ENCODE results near the gene DHRSX. TPM values are rescaled to one million over a fixed set of nuclear protein-coding genes. Genes with fewer than 3 reads are reported as not detected.

The DHRSX gene
- total RNA-seq, 4 donors from 2014 or later, result 19.9 to 36.5 (median 24.2) TPM

DNA sequence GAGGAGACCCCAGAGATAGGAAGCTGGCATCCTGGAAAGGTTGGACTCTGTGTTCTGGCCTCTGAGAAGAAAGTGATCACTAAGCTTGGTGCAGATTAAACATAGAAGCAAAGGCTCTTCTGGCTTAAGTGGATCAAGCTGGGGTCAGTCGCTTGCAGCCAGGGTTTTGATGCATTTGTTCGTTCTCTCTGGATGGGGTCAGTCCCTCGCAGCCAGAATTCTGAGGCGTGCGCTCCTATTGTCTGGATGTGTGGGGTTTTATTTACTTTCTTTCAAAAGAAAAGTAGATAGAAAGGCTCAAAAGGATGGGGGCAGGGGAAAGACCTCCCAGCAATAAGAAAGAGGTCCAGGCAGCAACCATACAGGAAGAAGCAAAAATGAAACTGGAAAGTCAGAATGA is 152.6 kb downstream of the DHRSX start:
- no peak overlapping the region for H3K27ac ChIP-seq
- 78 to 90% methylated on average over 5 of the region's 5 CpGs for WGBS, 2 donors
- intact Hi-C loops (cut with DNase I), result no loop called here
- no peaks in the 10 kb centered on the region for H3K36me3 ChIP-seq
- TF ChIP-seq POLR2A (IDR thresholded peaks at IDR 0.05), result no peak
- TF ChIP-seq, protein P1, sequence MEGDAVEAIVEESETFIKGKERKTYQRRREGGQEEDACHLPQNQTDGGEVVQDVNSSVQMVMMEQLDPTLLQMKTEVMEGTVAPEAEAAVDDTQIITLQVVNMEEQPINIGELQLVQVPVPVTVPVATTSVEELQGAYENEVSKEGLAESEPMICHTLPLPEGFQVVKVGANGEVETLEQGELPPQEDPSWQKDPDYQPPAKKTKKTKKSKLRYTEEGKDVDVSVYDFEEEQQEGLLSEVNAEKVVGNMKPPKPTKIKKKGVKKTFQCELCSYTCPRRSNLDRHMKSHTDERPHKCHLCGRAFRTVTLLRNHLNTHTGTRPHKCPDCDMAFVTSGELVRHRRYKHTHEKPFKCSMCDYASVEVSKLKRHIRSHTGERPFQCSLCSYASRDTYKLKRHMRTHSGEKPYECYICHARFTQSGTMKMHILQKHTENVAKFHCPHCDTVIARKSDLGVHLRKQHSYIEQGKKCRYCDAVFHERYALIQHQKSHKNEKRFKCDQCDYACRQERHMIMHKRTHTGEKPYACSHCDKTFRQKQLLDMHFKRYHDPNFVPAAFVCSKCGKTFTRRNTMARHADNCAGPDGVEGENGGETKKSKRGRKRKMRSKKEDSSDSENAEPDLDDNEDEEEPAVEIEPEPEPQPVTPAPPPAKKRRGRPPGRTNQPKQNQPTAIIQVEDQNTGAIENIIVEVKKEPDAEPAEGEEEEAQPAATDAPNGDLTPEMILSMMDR (IDR thresholded peaks at IDR 0.05), result no peak
- no peaks in the 10 kb centered on the region for H3K9me3 ChIP-seq
- no peaks in the 10 kb centered on the region for H3K4me1 ChIP-seq
- no peak for DNase-seq
- no peak overlapping the region for H3K4me3 ChIP-seq (replicated peaks in 1 of 3)
- no peaks in the 10 kb centered on the region for H3K27me3 ChIP-seq

DNA sequence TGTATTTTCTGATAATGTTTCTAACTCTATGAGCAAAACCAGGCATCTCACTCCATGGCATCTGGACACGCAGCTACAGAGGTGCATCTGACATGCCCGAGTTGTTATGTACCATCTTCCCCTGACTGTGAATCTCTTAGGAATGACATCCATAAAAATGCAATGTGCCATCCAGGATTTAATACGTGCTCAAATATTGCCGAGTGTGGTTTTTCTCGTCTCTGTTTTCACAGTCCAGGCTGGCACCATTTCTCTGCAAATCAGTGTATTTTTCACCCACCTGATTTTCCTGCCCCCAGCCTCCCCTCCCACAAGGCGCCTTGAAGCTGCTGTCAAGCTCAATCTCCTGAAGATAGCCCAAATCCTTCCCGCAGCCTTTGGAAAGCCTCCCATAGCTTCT is 154.6 kb downstream of the DHRSX start:
- intact Hi-C loops (cut with DNase I), result no loop called here
- Histone ChIP-seq H3K36me3 (no peaks in the 10 kb centered on the region), H3K4me3 (replicated peaks in 1 of 3) (no peak overlapping the region), H3K9me3 (no peaks in the 10 kb centered on the region), H3K27ac (no peak overlapping the region), H3K27me3 (no peaks in the 10 kb centered on the region), H3K4me1 (no peaks in the 10 kb centered on the region)
- 82 to 85% methylated on average over 7 of the region's 7 CpGs for WGBS, 2 donors
- TF ChIP-seq, protein P1 (IDR thresholded peaks at IDR 0.05), result no peak
- no peak for TF ChIP-seq POLR2A (IDR thresholded peaks at IDR 0.05)
- no peak for DNase-seq

DNA sequence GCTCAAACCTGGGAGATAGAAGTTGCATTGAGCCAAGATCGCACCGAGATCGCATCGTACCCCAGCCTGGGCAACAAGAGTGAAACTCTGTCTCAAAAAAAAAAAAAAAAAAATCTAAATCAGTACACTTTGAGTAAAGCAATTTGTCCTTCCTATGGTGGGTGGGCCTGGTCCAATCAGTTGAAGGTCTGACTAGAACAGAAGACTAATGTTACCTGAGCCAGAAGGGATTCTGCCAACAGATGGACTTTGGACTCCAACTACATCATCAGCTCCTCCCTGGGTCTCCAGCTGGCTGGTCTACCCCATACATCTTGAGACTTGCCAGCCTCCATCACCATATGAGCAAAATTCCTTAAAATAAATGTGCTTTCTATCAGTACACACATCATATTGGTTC is 155.2 kb downstream of the DHRSX start:
- no peaks in the 10 kb centered on the region for H3K4me1 ChIP-seq
- 96 to 99% methylated on average over 4 of the region's 4 CpGs for WGBS, 2 donors
- no peak overlapping the region for H3K4me3 ChIP-seq (replicated peaks in 1 of 3)
- no peaks in the 10 kb centered on the region for H3K27me3 ChIP-seq
- H3K36me3 ChIP-seq, result no peaks in the 10 kb centered on the region
- no peaks in the 10 kb centered on the region for H3K9me3 ChIP-seq
- no peak for DNase-seq
- TF ChIP-seq POLR2A (IDR thresholded peaks at IDR 0.05), result no peak
- TF ChIP-seq, protein P1 (IDR thresholded peaks at IDR 0.05), result no peak
- H3K27ac ChIP-seq, result no peak overlapping the region
- intact Hi-C loops (cut with DNase I), result no loop called here

DNA sequence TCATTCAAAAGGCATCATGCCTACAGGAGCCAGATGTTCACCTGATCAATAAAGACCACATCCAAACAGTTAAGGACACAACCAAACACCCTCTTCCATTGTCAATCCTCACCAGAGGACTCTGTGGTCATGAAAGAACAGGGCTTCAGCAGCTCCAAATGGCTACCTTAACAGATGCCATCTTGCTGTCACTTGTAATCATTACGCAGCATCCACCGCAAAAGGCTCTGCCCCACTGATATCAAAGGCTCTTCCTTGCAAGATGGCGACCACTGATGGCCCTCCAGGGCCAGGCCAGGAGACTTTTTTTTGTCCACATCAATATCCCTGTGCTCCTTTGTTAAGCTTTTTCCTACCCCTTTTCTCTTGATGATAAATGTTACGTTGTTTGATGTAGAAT is 157.4 kb downstream of the DHRSX start:
- H3K4me3 ChIP-seq (replicated peaks in 1 of 3), result no peak overlapping the region
- intact Hi-C loops (cut with DNase I), result no loop called here
- H3K27ac ChIP-seq, result no peak overlapping the region
- TF ChIP-seq POLR2A (IDR thresholded peaks at IDR 0.05), result no peak
- TF ChIP-seq, protein P1 (IDR thresholded peaks at IDR 0.05), result no peak
- H3K9me3 ChIP-seq, result no peaks in the 10 kb centered on the region
- DNase-seq, result no peak
- 99 to 100% methylated on average over 4 of the region's 4 CpGs for WGBS, 2 donors
- H3K36me3 ChIP-seq, result no peaks in the 10 kb centered on the region
- no peaks in the 10 kb centered on the region for H3K27me3 ChIP-seq
- no peaks in the 10 kb centered on the region for H3K4me1 ChIP-seq

DNA sequence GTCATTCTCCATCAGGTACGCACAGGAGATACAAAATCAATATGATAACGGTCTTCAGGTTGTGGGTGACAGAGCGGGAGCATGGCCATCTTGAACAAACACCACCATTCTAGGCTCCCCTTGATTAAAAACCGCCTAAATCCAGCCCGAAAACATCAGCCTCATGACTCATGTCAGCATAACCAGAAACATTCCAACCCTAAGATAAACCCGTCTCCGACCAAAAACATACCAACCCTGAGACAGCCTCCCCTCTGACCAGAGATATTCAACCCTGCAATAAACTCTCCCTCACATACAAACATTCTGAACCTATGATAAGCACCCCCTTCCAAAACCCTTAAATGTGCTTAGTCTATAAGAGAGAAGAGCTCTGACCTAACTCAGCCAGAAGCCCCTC is 157.9 kb downstream of the DHRSX start:
- H3K27ac ChIP-seq, result no peak overlapping the region
- H3K9me3 ChIP-seq, result no peaks in the 10 kb centered on the region
- 79 to 90% methylated on average over 7 of the region's 7 CpGs for WGBS, 2 donors
- intact Hi-C loops (cut with DNase I), result no loop called here
- TF ChIP-seq POLR2A (IDR thresholded peaks at IDR 0.05), result no peak
- TF ChIP-seq, protein P1 (IDR thresholded peaks at IDR 0.05), result no peak
- DNase-seq, result no peak
- no peak overlapping the region for H3K4me3 ChIP-seq (replicated peaks in 1 of 3)
- H3K27me3 ChIP-seq, result no peaks in the 10 kb centered on the region
- H3K36me3 ChIP-seq, result no peaks in the 10 kb centered on the region
- no peaks in the 10 kb centered on the region for H3K4me1 ChIP-seq

All from thyroid gland (tissue), 4 donors.